ENCODE measurements around the gene SLC6A17. TPM values are rescaled to one million over a fixed set of nuclear protein-coding genes. Genes with fewer than 3 reads are reported as not detected.
A peak's percentile ranks its signal among the peaks of the same experiment; 100 is the strongest.

Gene SLC6A17
- total RNA-seq, 2 experiments from 2014 or later, result not detected

- ATAC-seq (ENCODE audit: poor library complexity), result no peak
- POLR2A ChIA-PET, result no interaction called here
- CTCF ChIA-PET, result no interaction called here
- Mint-ChIP-seq H3K4me1 (ENCODE audit: low read depth) (peaks cover 13% of the 10 kb centered on the region), H3K27ac (no peak overlapping the region), H3K27me3 (peaks cover 75% of the 10 kb centered on the region), H3K36me3 (ENCODE audit: low read depth) (no peaks in the 10 kb centered on the region), H3K4me3 (no peak overlapping the region), H3K9me3 (no peaks in the 10 kb centered on the region)
- no peaks in the 10 kb centered on the region for H3K36me3 ChIP-seq (ENCODE audit: insufficient read depth, low read length)
- H3K4me1 ChIP-seq (ENCODE audit: insufficient read depth, low read length), result peaks cover 7% of the 10 kb centered on the region
- peaks cover 16 to 31% of the 10 kb centered on the region in 2 experiments for H3K27me3 ChIP-seq (ENCODE audit: control insufficient read depth in 1 of 2, insufficient read depth in 2 of 2, low read length in 2 of 2)
- no peak for TF ChIP-seq CTCF (IDR thresholded peaks at IDR 0.05)
- H3K4me3 ChIP-seq (ENCODE audit: low read length), result no peak overlapping the region
- no peaks in the 10 kb centered on the region for H3K9me3 ChIP-seq (ENCODE audit: control insufficient read depth in 1 of 2, insufficient read depth in 1 of 2, low read length in 2 of 2)
- intact Hi-C loops (cut with DNase I, micrococcal nuclease), result no loop called here
- no peak for DNase-seq
- H3K27ac ChIP-seq (ENCODE audit: low read depth in 1 of 2, low read length in 2 of 2), result no peak overlapping the region
These were observed 14.6 kb upstream of the SLC6A17 start for GRCh38 chr1:110135666-110136065.

- peak in 9 of 14 experiments; percentile 4 to 42 (median 25) for DNase-seq
- H3K9me3 ChIP-seq (ENCODE audit: control insufficient read depth in 1 of 2, insufficient read depth in 1 of 2, low read length in 2 of 2), result no peaks in the 10 kb centered on the region
- no peaks in the 10 kb centered on the region for H3K36me3 ChIP-seq (ENCODE audit: insufficient read depth, low read length)
- H3K27me3 Mint-ChIP-seq, result peaks cover 65% of the 10 kb centered on the region
- ChIA-PET POLR2A (no interaction called here), CTCF (no interaction called here)
- H3K4me1 Mint-ChIP-seq (ENCODE audit: low read depth), result peaks cover 13% of the 10 kb centered on the region
- H3K27me3 ChIP-seq (ENCODE audit: control insufficient read depth in 1 of 2, insufficient read depth in 2 of 2, low read length in 2 of 2), result peaks cover 8 to 30% of the 10 kb centered on the region in 2 experiments
- no peaks in the 10 kb centered on the region for H3K36me3 Mint-ChIP-seq (ENCODE audit: low read depth)
- H3K27ac ChIP-seq (ENCODE audit: low read depth in 1 of 2, low read length in 2 of 2), result no peak overlapping the region
- no peak overlapping the region for H3K4me3 ChIP-seq (ENCODE audit: low read length)
- no peak for TF ChIP-seq CTCF (IDR thresholded peaks at IDR 0.05)
- peaks cover 6% of the 10 kb centered on the region for H3K4me1 ChIP-seq (ENCODE audit: insufficient read depth, low read length)
- H3K9me3 Mint-ChIP-seq, result no peaks in the 10 kb centered on the region
- no peak overlapping the region for H3K4me3 Mint-ChIP-seq
- no peak for ATAC-seq (ENCODE audit: poor library complexity)
- no peak overlapping the region for H3K27ac Mint-ChIP-seq
- intact Hi-C loops (cut with DNase I, micrococcal nuclease), result no loop called here
These were observed 13.4 kb upstream of the SLC6A17 start for GRCh38 chr1:110136911-110137310.

- DNase-seq (no peak), ATAC-seq (ENCODE audit: poor library complexity) (no peak)
- Mint-ChIP-seq H3K4me1 (ENCODE audit: low read depth) (peaks cover 13% of the 10 kb centered on the region), H3K27ac (no peak overlapping the region), H3K9me3 (no peaks in the 10 kb centered on the region), H3K36me3 (ENCODE audit: low read depth) (no peaks in the 10 kb centered on the region), H3K4me3 (no peak overlapping the region), H3K27me3 (peaks cover 51% of the 10 kb centered on the region)
- CTCF ChIA-PET, result no interaction called here
- TF ChIP-seq CTCF (IDR thresholded peaks at IDR 0.05), result no peak
- intact Hi-C loops (cut with DNase I, micrococcal nuclease), result no loop called here
- Histone ChIP-seq H3K36me3 (ENCODE audit: insufficient read depth, low read length) (no peaks in the 10 kb centered on the region), H3K4me1 (ENCODE audit: insufficient read depth, low read length) (peaks cover 6% of the 10 kb centered on the region), H3K4me3 (ENCODE audit: low read length) (no peak overlapping the region), H3K9me3 (ENCODE audit: control insufficient read depth in 1 of 2, insufficient read depth in 1 of 2, low read length in 2 of 2) (no peaks in the 10 kb centered on the region), H3K27ac (ENCODE audit: low read depth in 1 of 2, low read length in 2 of 2) (no peak overlapping the region), H3K27me3 (ENCODE audit: control insufficient read depth in 1 of 2, insufficient read depth in 2 of 2, low read length in 2 of 2) (peaks cover 8 to 35% of the 10 kb centered on the region in 2 experiments)
- POLR2A ChIA-PET, result no interaction called here
These were observed 11.3 kb upstream of the SLC6A17 start for GRCh38 chr1:110138956-110139355.
